Lower leg skin (tissue), 3 donors: Measurements from ENCODE around the gene GALNT18.

Source experiments
- POLR2A ChIP-seq, 2 donors: fragments of 450-650 bp; IDR thresholded peaks; one replicate each; pipeline ENCODE4 v1.6.1; 2016 to 2017; ENCODE audit warnings: antibody characterized with exemption in 2 of 2, mild to moderate bottlenecking in 1 of 2, moderate library complexity in 1 of 2
- TF ChIP-seq, protein P1 (sequence below), 3 donors: fragments of 450-650 bp; IDR thresholded peaks; one replicate each; pipeline ENCODE4 v1.5.1; 2016; ENCODE audit warnings: antibody characterized with exemption in 3 of 3, mild to moderate bottlenecking in 3 of 3, moderate library complexity in 2 of 3

DNA sequence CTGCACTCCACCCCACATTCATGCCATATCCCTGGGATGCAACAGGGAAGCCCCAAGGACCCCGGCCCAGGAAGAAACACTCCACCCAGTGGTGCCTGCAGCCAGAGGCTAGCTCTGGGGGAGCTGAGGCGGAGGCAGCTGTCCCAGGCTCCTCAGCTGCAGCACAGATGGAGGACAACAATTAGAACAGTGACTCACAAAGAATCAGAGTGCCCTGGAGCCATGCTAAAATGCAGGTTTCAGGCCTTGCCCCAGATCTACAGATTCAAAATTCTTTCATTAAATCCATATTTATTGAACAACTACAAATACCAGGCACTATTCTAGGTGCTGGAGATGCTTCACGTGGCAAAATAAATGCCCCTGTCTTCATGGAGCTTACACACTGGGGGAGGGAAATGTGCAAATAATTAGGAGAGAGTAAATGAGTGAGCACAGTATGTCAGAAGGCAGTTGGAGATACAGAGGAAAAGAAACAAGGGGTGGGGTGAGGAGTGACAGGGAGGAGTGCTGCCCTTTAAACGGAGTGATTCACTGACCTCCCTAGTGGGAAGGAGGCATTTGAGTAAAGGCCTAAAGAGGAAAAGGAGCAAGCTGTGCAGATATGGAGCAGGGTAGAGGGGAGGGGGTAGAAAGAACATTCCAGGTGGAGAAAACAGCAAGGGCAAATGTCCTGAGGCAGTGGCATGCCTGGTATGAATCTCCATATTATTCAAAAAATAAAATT lies 195.4 kb downstream of the GALNT18 start:
- TF ChIP-seq, protein P1, sequence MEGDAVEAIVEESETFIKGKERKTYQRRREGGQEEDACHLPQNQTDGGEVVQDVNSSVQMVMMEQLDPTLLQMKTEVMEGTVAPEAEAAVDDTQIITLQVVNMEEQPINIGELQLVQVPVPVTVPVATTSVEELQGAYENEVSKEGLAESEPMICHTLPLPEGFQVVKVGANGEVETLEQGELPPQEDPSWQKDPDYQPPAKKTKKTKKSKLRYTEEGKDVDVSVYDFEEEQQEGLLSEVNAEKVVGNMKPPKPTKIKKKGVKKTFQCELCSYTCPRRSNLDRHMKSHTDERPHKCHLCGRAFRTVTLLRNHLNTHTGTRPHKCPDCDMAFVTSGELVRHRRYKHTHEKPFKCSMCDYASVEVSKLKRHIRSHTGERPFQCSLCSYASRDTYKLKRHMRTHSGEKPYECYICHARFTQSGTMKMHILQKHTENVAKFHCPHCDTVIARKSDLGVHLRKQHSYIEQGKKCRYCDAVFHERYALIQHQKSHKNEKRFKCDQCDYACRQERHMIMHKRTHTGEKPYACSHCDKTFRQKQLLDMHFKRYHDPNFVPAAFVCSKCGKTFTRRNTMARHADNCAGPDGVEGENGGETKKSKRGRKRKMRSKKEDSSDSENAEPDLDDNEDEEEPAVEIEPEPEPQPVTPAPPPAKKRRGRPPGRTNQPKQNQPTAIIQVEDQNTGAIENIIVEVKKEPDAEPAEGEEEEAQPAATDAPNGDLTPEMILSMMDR (IDR thresholded peaks at IDR 0.05): no peak
- no peak for TF ChIP-seq POLR2A (IDR thresholded peaks at IDR 0.05)
